Ascending aorta (tissue), 2 donors: ENCODE measurements around the gene PRIMA1. TPM values are rescaled to one million over a fixed set of nuclear protein-coding genes. Genes with fewer than 3 reads are reported as not detected.

Experiments used
- DNase-seq, 2 donors: peaks; one replicate each; pipeline ENCODE4 v3.0.0-alpha.2; 2019; ENCODE audit warnings: low spot score in 2 of 2
- H3K27ac ChIP-seq, 2 donors: fragments of 200-600 bp; sonication (generic); one replicate each; pipeline ENCODE4 v1.5.1; 2016 to 2017; ENCODE audit warnings: mild to moderate bottlenecking in 1 of 2
- H3K27me3 ChIP-seq: fragments of 200-600 bp; sonication (generic); one replicate; pipeline ENCODE4 v1.5.1; 2017
- H3K36me3 ChIP-seq, 2 donors: fragments of 200-600 bp; sonication (generic); one replicate each; pipeline ENCODE4 v1.5.1; 2016
- H3K4me1 ChIP-seq, 2 donors: fragments of 200-600 bp; sonication (generic); one replicate each; pipeline ENCODE4 v1.5.1; 2016 to 2017; ENCODE audit warnings: mild to moderate bottlenecking in 1 of 2
- H3K4me3 ChIP-seq, 2 donors: fragments of 200-600 bp; sonication (generic); one replicate each; pipeline ENCODE4 v1.5.1; 2016 to 2017; ENCODE audit warnings: mild to moderate bottlenecking in 1 of 2
- H3K9me3 ChIP-seq, 2 donors: fragments of 200-600 bp; sonication (generic); one replicate each; pipeline ENCODE4 v1.5.1; 2016
- CTCF ChIP-seq, 3 experiments: fragments of 200-600 bp in 2 of 3; fragments of 450-650 bp in 1 of 3; sonication (generic) in 2 of 3; IDR thresholded peaks; one replicate each; pipeline ENCODE4 v1.5.1; 2016 to 2019; ENCODE audit warnings: antibody characterized with exemption in 3 of 3, mild to moderate bottlenecking in 1 of 3, moderate library complexity in 1 of 3
- intact Hi-C: fragments of 100-400 bp; cut with DNase I; formaldehyde crosslinking; loops from one replicate; pipeline ENCODE4 v1.15.1; 2023
- total RNA-seq: library from RNA; depleted of rRNA; stranded (reverse); fragments of >200 nt; gene quantifications from one replicate; pipeline ENCODE4 v1.1.0, GENCODE V29; 2016

PRIMA1 gene
- total RNA-seq, 1 donor from 2014 or later: 9.4 TPM

GRCh38 chr14:93789228-93790130, 1.2 kb upstream of the PRIMA1 start:
- Histone ChIP-seq H3K4me1 (peaks cover 0 to 17% of the 10 kb centered on the region in 2 donors), H3K27me3 (no peaks in the 10 kb centered on the region), H3K36me3 (no peaks in the 10 kb centered on the region), H3K4me3 (peak overlapping the region; percentile 55 to 84), H3K27ac (peak overlapping the region; percentile 77 to 80), H3K9me3 (no peaks in the 10 kb centered on the region)
- TF ChIP-seq CTCF (IDR thresholded peaks at IDR 0.05): no peak
- intact Hi-C loops: loop anchor here (1.0 to 10.0 kb wide), 6 partner anchors 17 to 385 kb away; partner anchors contain the start of gene PPP4R4
- peak in 1 of 2 donors; percentile 67 for DNase-seq

- Histone ChIP-seq H3K4me1 (peaks cover 0 to 17% of the 10 kb centered on the region in 2 donors), H3K27ac (peak overlapping the region; percentile 77 to 80)
- peak in 2 of 3 experiments; percentile 50 to 70 for TF ChIP-seq CTCF (IDR thresholded peaks at IDR 0.05)
These were observed 400 bp upstream of the PRIMA1 start for GRCh38 chr14:93788543-93789227.

GRCh38 chr14:93787465-93788292, 606 bp downstream of the PRIMA1 start:
- Histone ChIP-seq H3K4me3 (peak overlapping the region; percentile 55 to 84), H3K27me3 (no peaks in the 10 kb centered on the region), H3K4me1 (peaks cover 0 to 17% of the 10 kb centered on the region in 2 donors), H3K9me3 (no peaks in the 10 kb centered on the region), H3K36me3 (no peaks in the 10 kb centered on the region), H3K27ac (peak overlapping the region; percentile 77 to 80)
- intact Hi-C loops: loop anchor here (2.0 to 10.0 kb wide), 4 partner anchors 15 to 387 kb away; partner anchors contain the start of gene PPP4R4
- no peak for DNase-seq
- TF ChIP-seq CTCF (IDR thresholded peaks at IDR 0.05): no peak

More at GRCh38 chr14:93788543-93789227, 400 bp upstream of the PRIMA1 start:
- intact Hi-C loops: loop anchor here (1.0 to 10.0 kb wide), 5 partner anchors 16 to 386 kb away; partner anchors contain the start of gene PPP4R4
- no peaks in the 10 kb centered on the region for H3K27me3 ChIP-seq
- no peaks in the 10 kb centered on the region for H3K9me3 ChIP-seq
- peak overlapping the region; percentile 55 to 84 for H3K4me3 ChIP-seq
- DNase-seq: peak in 1 of 2 donors; percentile 70
- no peaks in the 10 kb centered on the region for H3K36me3 ChIP-seq

- DNase-seq: no peak
- no peak for TF ChIP-seq CTCF (IDR thresholded peaks at IDR 0.05)
- no peak overlapping the region for H3K27ac ChIP-seq
- H3K4me3 ChIP-seq: no peak overlapping the region
- no peaks in the 10 kb centered on the region for H3K9me3 ChIP-seq
- intact Hi-C loops: loop anchor here (10.0 kb wide), 1 partner anchor 389 kb away; the partner anchor contains the start of gene PPP4R4
- H3K4me1 ChIP-seq: peaks cover 0 to 14% of the 10 kb centered on the region in 2 donors
- no peaks in the 10 kb centered on the region for H3K36me3 ChIP-seq
- H3K27me3 ChIP-seq: no peaks in the 10 kb centered on the region
These were observed 2.9 kb downstream of the PRIMA1 start for GRCh38 chr14:93785423-93785822.

GRCh38 chr14:93784878-93785277, 3.4 kb downstream of the PRIMA1 start:
- no peak for TF ChIP-seq CTCF (IDR thresholded peaks at IDR 0.05)
- DNase-seq: no peak
- no peaks in the 10 kb centered on the region for H3K27me3 ChIP-seq
- H3K9me3 ChIP-seq: no peaks in the 10 kb centered on the region
- no peaks in the 10 kb centered on the region for H3K36me3 ChIP-seq
- H3K27ac ChIP-seq: no peak overlapping the region
- peaks cover 0 to 8% of the 10 kb centered on the region in 2 donors for H3K4me1 ChIP-seq
- intact Hi-C loops: loop anchor here (10.0 kb wide), 1 partner anchor 390 kb away; the partner anchor contains the start of gene PPP4R4
- no peak overlapping the region for H3K4me3 ChIP-seq
